Measurements from ENCODE around the gene CTDSP2.
"Not testable (repeated sequence)": the region's sequence is repeated elsewhere in the genome, so short reads cannot be mapped to it uniquely, and the experiment has no call there.

CTDSP2 gene, protein sequence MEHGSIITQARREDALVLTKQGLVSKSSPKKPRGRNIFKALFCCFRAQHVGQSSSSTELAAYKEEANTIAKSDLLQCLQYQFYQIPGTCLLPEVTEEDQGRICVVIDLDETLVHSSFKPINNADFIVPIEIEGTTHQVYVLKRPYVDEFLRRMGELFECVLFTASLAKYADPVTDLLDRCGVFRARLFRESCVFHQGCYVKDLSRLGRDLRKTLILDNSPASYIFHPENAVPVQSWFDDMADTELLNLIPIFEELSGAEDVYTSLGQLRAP

DNA sequence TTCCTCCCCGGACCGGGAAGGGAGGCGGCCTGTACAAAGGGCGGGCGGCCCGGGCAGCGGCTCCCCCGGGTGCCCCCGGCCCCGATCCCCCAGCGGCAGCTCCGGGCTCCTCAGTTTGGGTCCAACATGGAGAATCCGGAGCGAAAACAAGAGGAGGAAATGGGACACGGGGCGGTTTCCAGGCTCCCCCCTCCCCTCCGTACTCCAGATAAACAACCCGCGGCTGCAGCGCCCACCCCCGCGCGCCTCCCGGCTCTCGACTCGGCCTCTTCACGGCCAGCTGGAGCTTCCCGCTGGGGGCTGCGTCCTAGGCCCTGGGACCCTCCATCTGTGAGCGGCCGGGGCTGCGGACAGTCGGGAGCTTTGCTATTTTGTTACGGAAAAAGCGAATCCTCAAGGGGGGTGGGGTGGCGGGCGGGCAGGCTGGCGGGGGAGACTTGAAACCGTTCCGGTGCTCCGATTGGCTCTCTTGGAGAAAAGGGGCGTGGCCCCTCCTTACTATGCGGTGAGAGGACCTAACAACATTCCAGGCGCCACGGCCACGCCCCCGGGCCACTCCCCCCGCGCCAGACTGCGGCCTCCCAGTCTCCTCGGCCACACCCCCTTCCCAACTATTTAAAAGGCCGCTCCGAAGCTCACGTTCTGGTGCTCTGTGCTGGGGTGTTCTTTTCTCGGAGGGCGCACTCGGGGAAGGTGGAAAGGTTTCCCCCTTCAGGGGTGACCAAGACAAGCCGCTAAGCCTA, at the start of gene CTDSP2:
TSS of gene CTDSP2 (minus strand) at position 153 of the 743 bp plus-strand sequence. CDS start 294 bp downstream, outside the sequence.
- DNase-seq: peak; percentile 89

DNA sequence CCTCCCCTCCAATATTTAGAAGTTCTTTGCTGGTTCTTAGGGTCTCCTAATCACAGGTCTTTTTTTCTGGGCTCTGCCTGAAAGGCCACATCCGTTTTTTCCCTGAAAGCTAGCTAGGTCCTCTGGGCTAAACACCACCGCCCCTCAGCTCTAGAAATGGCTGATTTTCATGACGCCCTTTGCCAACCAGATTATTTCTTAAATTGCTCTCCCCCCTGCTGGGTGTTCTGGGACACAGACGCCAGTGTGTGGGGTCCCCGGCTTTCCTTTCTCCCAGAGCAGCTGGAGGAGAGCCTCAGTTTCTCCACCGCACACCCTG, 49.5 kb upstream of the CTDSP2 start:
- DNase-seq: no peak

DNA sequence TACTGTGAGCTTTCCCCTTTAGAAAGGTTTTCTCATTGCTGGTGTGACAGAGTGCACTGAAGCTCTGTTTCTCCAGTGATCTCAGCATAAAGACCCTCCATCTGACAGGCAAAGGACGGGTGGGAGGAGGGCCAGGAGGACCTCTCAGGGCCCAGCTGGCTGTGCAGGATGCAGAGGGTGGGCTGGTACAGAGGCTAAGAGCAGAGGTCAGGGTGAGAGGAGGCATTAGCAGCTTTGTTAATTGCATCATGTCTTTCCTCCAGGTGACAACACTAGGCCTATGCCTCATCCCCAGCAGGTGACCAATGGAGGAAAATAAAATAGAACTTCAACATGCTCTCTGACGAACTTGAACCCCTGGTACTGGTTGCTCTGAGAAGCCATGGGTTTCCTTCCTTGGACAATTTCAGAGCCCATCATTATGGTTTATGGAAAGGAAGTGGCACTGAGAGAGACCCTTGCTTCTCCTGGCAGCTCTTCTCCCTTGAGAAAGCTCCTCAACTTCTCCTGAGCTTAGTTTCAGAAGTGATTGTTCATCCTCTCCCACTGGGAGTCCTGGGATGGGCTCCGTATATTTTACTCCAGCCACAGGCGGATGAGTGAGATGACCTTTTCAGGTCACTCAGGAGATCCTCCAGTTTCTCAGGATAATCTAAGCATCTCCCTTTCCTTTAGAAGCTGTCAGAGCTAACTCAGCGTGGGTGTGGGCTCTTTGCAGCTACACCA, 49.0 kb upstream of the CTDSP2 start:
- no peak for DNase-seq

DNA sequence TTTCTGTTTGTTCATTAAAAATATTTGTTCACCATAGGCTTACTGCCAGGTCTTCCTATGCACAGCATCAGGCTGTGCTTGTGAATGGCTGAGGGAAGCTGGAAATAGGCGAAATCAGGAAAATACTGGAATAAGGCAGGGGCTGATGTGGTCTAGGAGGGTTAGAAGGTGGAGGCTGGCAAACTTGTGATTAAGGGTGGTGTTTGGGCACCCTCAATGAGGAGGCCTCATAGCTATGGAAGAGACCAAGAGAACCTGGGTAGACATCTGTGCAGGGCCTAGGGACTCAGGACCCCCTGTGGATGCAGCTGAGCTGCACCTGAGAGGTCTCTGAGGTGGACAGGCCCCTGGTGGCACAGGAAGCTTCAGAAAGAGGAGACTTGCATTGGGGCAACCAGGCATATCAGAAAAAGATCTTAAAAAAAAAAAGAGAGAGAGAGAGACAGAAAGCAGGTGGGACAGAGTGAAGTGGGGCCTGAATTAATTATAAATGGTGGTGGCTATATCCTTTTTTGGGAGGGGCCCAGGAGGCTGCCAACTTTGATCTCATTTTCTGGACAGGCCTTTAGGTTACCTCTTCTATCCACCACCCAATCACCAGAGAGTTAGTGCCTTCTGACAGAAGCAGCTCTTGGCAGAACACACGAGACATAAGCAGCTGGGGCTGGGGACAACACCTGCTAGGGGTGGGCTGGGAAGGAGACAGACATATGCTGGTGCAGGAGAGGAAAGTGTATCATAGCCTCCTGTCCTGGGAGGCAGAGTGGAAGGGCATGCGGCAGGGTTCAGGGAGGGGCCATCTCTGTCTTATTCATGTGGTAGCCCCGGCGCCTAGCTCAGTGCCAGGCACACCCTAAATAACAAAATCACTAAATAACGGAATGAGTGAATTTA, 48.1 kb upstream of the CTDSP2 start:
- no peak for DNase-seq

DNA sequence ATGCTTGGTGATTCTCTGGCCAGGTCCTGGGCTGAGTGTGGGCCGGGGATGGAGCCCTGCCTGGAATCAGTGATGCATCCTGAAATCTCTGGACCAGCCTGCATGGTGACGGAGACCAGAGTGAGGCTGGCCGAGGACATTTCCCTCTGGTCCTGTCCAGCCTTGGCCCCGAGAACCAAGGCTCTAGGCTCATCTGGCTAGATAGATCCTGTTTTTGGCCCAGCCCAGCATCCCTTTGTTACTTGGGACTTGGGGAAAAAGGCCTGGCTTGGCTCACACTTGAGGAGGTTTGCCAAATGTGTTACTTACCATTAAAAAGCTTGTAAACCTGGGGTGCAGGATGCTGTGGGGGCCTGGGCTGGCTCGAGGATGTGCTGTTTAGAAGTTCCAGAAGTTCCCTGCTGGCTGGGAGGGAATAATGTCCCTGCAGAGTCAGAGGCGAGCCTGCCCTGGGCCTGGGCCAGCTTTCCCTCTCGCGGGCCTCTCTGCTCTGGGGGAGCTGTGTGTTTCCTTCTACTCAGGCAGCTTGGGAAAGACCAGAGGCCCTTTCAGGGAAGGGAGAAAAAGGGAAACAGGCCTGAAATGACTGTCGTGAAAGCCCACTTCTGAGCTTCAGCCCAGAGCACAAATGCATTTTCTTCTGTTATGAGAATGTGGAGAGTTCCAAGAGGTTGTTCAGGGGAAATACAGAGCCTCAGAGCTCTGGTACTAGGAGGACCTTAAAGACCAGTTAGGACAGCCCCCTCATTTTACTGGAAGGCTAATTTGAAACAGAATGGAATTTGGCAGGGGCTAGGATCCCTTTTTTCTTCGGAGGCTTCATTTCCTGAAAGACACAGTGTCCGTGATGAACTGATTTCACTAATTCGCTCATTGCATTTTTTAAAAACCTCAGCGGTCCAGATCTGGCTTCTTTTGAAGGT, 47.2 kb upstream of the CTDSP2 start:
- DNase-seq: no peak

DNA sequence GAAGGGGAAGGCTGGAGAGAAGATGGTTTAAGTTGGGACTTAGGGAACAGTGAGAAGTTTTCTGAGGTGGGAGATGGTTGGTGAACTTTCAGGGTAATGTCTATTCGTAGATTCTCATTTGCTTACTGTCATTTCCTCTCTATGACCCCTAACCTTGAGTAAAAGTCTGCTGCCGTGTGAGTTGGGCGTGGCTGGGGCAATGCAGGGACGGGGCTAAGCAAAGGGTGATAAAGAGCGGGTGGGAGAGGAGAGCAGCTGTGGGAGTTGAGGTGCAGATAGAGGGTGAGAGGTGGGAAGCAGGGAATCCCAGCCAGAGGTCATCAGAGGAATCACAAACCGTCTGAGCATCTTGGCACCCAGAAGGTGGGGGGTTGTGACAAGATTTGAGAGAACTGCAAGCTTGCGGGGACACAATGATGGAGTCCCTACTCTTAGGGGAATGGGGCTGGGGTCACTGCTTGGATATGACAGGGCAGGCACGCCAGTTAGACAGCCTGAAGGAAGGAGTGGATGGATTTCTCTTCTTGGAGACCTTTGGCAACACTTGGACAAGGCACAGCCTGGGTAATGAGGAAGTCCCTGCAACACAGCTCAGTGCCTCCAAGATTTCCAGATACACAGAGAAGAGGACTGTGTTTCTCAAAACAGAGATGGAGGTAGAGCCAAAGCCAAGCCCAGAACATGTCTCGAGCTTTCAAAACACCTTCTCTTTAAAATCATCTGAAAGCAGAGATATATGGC, 45.9 kb upstream of the CTDSP2 start:
- DNase-seq: no peak

DNA sequence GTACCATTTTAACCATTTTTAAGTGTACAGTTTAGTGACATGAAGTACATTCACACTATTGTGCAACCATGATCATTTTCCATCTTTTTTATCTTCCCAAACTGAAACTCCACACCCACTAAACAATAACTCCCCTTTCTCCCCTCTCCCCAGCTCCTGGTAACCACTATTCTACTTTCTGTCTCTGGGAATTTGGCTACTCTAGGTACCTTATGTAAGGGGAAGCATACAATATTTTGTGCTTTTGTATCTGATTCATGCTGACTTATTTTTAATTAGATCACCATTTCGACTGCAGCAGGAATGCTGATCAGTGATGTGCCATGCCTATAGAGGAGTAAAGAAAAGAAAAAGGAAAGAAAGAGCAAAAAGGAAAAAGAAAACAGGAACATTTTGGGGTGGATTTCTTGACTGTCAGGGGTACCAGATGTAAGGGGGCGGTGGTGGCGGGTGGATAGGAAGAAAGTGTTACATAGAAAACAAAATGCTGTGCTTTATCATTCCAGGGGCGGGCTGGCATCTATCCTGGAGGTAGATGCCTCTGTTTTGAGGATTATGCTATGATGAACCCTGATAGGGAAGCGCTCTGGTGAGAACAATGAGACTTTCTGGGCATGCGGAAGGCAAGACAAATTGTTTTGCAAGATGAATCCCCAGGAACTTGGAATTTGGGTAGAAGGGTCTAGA, 45.2 kb upstream of the CTDSP2 start:
- DNase-seq: no peak

DNA sequence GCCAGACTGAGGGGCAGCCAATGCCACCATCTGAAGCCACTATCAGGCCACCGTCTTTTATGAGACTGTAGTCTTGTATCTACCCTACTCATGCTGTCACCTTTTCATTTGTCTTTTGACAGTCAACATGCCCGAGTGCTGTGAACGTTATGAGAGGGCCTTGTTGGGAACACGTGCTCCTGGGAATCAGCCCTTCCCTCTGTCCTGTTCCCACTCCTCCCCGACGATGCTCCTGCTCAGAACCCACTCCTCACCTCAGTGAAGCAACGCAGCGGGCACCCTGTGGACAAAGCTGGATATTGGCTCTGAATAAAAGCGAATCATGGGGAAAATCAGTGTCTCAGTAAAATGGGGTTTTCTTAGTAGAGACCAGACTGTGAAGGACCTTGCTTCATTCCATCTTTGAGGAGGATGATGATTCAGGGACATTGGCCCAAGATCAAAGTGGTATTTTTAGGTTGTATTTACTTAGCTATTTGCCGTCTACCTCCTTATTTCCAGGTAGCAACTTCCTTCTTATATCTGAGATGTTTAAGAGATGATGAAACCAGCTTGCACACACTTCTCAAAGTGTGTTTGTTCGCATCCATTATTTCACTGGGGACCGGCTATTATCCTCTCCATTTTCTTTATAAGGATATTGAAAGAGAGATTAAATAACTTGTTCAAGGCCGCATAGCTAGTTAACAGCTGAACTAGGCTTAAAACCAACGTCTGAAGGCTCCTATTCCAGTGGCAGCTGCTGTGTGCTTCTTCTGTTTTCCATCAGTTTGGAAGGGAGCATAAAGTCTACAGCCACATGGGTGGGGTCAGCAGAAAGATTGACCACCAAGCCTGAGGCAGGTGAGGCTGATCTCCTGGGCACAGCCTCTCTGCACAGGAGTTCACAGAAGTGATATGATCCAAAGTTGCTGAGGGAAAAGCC, 43.9 kb upstream of the CTDSP2 start:
- no peak for DNase-seq

DNA sequence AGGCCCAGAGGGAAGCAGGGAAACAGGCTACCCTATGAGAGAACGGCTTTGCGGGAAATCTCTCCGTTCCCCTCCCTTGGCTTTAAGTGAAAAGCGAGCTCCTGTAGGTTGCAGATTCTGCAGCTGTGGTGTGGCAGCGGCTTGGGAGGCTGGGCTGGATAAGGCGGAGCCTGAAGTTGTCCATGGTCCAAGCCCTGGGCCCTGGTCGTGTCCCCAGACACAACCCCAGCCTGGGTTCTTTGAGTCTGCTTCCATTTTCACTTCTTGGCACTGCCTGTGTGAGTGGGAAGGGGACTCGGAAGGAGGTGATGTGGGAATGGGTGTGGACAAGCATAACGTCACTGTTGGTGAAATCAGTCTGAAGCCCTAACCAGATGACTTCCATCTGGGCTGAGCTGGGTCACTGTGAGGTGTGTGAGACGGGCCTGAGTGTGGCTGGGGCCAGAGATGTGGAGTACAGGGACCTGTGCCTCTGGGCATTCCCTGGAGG, 43.0 kb upstream of the CTDSP2 start:
- DNase-seq: no peak

DNA sequence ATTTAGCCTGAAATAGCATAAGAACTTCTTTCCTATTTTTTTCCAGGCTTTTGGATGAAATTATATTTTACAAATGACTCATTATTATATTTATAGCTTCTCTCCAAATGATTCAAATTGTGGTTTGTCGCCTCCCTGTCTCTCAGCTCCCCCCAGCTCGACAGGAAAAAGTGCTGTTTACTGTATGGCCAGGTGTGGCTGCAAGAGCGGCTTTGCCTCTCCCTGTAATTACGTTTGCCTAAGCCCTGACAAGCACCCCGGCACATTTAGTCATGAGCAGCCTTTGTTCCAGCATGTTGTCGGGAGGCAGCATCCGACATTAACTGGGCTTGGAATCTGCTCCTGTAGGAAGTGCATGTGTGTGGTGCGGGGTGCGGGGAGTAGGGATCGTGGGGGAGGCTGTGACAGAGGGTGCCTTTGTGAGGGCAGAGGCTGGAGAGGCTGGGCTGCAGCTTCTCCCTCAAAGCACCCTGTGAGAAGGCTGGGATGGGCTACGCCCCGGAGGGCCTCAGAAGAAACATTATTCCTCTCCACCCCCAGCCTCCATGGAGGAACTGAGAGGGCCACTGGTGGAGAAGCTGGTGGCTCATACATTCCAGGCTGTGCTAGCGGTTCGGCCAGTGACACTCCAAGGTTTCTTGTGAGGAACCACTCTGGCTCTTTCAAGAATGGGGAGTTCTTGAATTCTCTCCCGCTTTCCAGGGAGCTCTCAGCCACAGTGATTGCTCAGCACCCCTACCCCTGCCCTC, 42.1 kb upstream of the CTDSP2 start:
- DNase-seq: no peak

DNA sequence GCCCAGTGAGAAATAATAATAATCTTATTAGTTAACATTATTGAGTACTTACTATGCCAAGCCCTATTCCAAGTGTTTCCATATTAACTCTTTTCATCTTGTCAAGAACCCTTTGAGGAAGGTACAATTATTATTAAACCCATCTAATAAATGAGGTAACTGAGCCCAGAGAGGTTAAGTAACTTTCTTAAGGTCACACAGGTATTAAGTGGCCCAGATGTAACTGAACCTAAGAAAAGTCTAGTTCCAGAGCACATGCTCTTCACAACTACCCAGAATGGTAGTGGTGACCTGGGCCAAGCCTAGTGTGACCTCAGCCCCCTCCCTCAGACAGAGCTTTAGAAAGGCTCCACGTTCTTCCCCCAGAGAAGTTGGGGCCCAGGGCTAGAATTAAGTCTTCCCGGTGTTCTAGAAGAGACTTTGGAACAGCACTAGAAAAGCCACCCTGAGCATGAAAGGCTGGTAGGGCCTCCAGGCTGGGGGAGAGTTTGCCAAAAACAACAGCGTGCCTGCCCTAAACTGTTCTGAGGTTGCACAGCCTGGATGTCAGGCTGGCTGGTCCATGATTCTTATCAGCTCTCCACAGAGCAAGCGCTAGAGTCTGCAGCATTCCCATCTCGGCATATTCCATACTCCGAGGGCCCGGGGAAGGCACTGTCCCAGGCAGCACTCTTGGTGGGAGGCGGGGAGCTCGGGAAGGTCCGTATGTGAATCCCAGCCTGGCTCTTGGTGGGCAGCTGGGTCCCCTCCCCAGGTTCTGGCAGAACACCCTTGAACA, 41.3 kb upstream of the CTDSP2 start:
- no peak for DNase-seq

DNA sequence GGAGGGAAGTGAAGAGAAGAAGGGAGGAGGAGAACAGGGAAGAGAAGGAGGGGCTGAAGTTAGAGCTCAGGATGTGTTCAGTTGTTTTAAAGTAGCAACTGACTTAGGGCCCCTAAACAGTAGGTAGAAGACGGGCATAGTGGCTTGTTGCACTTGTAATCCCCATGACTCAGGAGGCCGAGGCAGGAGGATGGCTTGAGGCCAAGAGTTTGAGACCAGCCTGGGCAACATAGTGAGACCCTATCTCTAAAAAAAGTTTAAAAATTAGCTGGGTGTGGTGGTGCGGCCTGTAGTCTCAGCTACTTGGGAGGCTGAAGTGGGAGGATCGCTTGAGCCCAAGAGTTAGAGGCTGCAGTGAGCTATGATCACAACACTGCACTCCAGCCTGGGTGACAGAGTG, 40.4 kb upstream of the CTDSP2 start:
- DNase-seq: not testable (repeated sequence)

DNA sequence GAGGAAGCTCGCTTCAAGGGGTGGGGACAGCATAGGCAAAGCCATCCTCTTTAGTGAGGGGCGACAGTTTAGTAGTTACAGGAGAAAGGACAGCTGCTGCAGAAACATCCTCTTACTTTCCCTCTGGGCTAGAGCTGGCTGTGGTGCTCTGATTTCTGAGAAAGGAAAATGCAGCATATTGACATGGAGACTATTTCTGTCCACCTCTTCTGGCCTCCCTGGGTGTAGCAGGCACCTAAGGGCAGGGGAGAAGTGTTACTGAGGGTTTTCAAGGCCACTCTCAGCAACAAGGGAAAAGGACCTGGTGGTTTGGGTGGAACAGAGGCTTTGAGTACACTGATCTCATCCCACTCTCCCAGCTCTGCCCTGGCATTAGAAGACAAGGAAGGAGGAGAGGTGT, 40.0 kb upstream of the CTDSP2 start:
- DNase-seq: no peak

DNA sequence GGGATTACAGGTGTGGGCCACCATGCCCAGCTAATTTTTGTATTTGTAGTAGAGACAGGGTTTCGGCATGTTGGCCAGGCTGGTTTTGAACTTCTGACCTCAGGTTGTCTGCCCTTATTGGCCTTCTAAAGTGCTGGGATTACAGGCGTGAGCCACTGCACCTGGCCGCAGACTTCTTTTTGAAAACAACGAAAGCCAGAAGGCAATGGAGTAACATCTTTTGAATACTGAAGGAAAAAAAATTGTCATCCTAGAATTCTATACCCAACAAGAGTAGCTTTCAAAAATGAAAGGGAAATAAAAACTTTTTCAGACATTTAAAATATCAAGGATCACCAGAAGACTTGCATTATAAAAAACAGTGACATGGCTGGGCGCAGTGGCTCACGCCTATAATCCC, 38.7 kb upstream of the CTDSP2 start:
- DNase-seq: no peak

DNA sequence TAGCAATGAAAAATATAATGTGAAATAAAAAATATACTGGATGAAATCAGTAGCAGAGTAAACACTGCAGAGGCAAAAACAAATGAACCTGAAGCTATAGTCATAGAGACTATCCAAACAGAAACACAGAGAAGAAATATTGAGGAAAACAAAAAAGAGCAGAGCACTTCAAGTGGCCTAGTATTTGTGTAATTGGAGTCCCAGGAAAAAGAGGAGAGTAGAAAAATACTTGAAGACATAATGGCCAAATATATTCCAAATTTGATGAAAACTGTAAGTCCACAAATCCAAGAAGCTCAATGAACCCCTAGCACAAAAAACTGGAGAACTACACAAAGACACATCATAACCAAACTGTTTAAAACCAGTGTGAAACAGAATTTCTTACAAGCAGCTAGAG, 37.2 kb upstream of the CTDSP2 start:
- no peak for DNase-seq

DNA sequence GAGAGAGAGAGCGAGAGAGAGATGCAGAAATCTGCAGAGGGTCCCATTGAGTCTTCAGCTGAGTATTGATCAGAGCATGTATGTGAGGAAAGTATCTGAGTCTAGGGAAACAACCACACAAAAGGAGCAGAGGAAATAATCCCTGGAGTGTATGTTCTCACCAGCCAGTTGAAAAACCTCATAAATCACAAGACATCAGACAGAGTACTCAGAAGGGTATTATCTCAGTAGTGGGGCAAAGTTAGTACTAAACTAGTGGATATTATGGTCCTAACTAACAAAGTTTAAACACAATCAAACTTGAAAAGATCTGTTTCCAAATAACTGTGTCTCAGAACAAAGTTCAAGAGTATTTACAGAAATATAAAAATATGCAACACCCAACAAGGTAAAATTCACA, 36.5 kb upstream of the CTDSP2 start:
- no peak for DNase-seq

DNA sequence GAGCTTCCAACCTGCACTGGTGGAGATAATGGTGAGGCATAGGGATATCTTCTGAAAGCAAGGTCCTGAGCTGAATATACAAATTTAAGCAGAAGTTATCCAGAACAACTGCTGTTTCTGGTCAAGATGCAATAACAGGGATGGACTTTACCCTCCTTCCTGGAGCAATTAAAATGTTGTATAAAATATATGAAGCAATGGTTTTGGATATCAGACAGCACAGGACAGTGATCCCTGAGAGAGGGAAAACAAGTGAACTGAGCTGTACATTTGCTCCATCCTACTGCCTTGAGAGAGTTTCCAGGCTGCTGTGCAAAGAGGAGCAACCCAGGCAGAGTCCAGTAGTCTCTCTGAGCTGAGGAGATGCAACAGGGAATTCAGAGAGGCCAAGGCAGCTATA, 36.0 kb upstream of the CTDSP2 start:
- DNase-seq: no peak

DNA sequence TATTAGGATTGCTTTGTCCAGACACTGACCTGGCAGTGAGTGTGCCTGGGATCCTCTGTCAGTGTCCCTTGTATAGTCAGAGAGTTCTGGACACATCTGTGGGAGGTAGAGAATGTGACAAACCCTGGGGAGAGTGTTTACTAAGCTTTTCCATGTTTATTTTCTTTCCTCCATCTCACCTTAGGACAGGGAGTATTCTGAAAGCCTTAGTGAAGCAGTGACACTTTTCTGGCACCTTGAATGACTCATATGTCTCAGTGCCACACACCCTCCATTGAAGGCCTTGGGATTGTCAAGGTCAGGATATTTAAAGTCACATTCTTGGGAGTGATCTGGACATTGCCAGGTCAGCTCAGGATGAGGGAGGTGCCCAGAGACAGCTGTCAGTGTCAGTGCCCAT, 34.9 kb upstream of the CTDSP2 start:
- no peak for DNase-seq

All from CD4-positive, alpha-beta T cell treated with Interferon gamma for 1 hour (primary cell).